ENCODE measurements around the gene FAM72B. TPM values are rescaled to one million over a fixed set of nuclear protein-coding genes. Genes with fewer than 3 reads are reported as not detected.
"Not testable (repeated sequence)": the region's sequence is repeated elsewhere in the genome, so short reads cannot be mapped to it uniquely, and the experiment has no call there.

Gene FAM72B
- total and polyA plus RNA-seq, 2 of the 4 experiments (the other 2 are of a cell fraction) = 1.6 to 2.2 TPM

DNA sequence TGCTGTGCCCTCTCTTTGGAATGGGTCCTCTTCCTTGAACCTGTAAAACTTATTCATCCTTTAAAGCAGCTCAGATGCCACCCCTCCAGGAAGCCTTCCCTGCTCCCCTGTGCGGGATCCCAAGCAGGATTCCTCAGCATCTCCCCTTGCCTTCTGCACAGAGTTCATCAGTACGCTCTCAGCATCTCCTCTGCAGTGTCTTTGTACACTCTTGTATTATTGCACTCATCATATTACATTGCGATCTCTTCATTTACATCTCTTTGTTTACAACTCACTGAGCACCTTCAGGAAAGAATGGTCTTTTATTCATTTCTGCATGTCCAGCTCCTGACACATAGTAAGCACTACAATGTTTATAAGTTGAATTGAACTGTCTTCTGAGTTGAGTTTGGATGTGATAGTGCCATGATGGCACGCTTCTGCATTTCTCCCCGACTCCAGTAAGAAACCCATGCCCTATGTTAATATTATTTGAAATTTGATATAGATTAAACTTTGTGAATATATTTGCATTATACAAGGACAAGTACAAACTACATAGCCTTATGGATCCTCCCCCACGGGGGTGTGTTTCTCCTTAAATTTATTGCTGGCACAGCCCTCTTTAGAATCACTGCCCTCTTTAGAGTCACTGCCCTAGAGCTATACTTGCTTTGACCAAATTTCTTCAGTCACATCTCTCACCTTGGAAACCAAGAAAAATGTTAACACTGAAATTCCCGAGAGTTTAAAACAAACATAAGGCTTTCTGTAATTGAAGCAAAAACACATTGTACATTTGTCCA lies 13.1 kb upstream of the FAM72B start:
- CTCF ChIA-PET; H2AFZ ChIP-seq (replicated peaks; ENCODE audit: low read length, poor library complexity); dilution Hi-C loops (cut with HindIII; ENCODE audit: low sequenced_read_pairs, unreplicated experiment); H4K91ac ChIP-seq (ENCODE audit: insufficient read depth, low read depth, low read length); H3K79me1 ChIP-seq (ENCODE audit: low read depth in 1 of 2, low read length in 2 of 2); H4K20me1 ChIP-seq (ENCODE audit: insufficient read depth, low read length); in situ Hi-C loops (cut with MboI; ENCODE audit: low sequenced_read_pairs); DNase-seq; H4K5ac ChIP-seq (ENCODE audit: low read depth, low read length); intact Hi-C loops (cut with micrococcal nuclease); H3K14ac ChIP-seq (replicated peaks; ENCODE audit: low read depth, low read length); H3K56ac ChIP-seq (ENCODE audit: extremely low read depth, insufficient read depth, low read length); H3K9me1 ChIP-seq (ENCODE audit: insufficient read depth, low read length); ATAC-seq (ENCODE audit: low read depth); H3K36me3 ChIP-seq (ENCODE audit: control insufficient read depth, insufficient read depth, low read length); H2BK120ac ChIP-seq (ENCODE audit: low read depth, low read length); H3K9ac ChIP-seq (ENCODE audit: low read depth, low read length); H2AK9ac ChIP-seq (replicated peaks; ENCODE audit: low read depth, low read length, poor library complexity); H3K18ac ChIP-seq (ENCODE audit: low read depth, low read length); H3K23ac ChIP-seq (ENCODE audit: low read depth, low read length); H2BK5ac ChIP-seq (ENCODE audit: low read depth, low read length, poor library complexity, severe bottlenecking); H3K4ac ChIP-seq (ENCODE audit: low read depth, low read length); H3K9me3 ChIP-seq (ENCODE audit: control insufficient read depth, insufficient read depth, low read length); H3K4me2 ChIP-seq (ENCODE audit: low read depth, low read length); BruUV-seq (replicated peaks); H3K4me1 ChIP-seq (ENCODE audit: control insufficient read depth, insufficient read depth, low read length); POLR2A ChIA-PET (ENCODE audit: unreplicated experiment); H2BK20ac ChIP-seq (ENCODE audit: low read depth, low read length); H2BK15ac ChIP-seq (ENCODE audit: low read depth, low read length); H2AK5ac ChIP-seq (ENCODE audit: low read depth, low read length); H3K27ac ChIP-seq (ENCODE audit: insufficient read depth, low read length); H3K4me3 ChIP-seq (ENCODE audit: insufficient read depth, low read depth, low read length); H3K27me3 ChIP-seq (ENCODE audit: control insufficient read depth, insufficient read depth, low read length); H4K8ac ChIP-seq (ENCODE audit: low read depth in 2 of 2, low read length in 2 of 2): not testable (repeated sequence)
- WGBS, 2 experiments (ENCODE audit: extremely low coverage in 2 of 2, insufficient read length in 1 of 2) = no CpG with 5 or more reads among the region's 7 CpGs

DNA sequence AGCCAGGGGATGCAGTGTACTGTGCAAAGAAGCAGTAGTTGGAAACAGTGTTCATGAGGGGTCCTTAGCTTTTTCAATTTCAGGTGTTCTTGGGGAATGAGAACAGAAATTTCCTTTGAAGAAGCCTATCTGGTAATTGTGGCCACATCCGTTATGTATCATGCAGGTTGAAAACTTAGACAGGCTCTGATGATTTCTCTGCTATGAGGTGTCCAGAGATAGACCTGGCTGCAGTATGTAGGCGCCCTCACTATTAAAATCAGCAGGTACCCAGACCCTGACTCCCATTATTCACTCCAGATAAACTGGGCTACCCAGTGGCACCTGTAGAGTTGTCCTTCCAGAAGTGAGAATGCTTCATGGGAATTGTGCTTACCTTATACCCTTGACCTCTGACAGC lies 8.4 kb upstream of the FAM72B start:
- H3K27ac ChIP-seq (ENCODE audit: insufficient read depth, low read length); in situ Hi-C loops (cut with MboI; ENCODE audit: low sequenced_read_pairs); H3K27me3 ChIP-seq (ENCODE audit: control insufficient read depth, insufficient read depth, low read length); H3K23ac ChIP-seq (ENCODE audit: low read depth, low read length); H2BK15ac ChIP-seq (ENCODE audit: low read depth, low read length); H3K9ac ChIP-seq (ENCODE audit: low read depth, low read length); intact Hi-C loops (cut with micrococcal nuclease); DNase-seq; H2AK5ac ChIP-seq (ENCODE audit: low read depth, low read length); H3K4me3 ChIP-seq (ENCODE audit: insufficient read depth, low read depth, low read length); H2BK5ac ChIP-seq (ENCODE audit: low read depth, low read length, poor library complexity, severe bottlenecking); dilution Hi-C loops (cut with HindIII; ENCODE audit: low sequenced_read_pairs, unreplicated experiment); H2AFZ ChIP-seq (replicated peaks; ENCODE audit: low read length, poor library complexity); H3K4me2 ChIP-seq (ENCODE audit: low read depth, low read length); H2AK9ac ChIP-seq (replicated peaks; ENCODE audit: low read depth, low read length, poor library complexity); H3K18ac ChIP-seq (ENCODE audit: low read depth, low read length); BruUV-seq (replicated peaks); H3K56ac ChIP-seq (ENCODE audit: extremely low read depth, insufficient read depth, low read length); H3K36me3 ChIP-seq (ENCODE audit: control insufficient read depth, insufficient read depth, low read length); H2BK120ac ChIP-seq (ENCODE audit: low read depth, low read length); H4K8ac ChIP-seq (ENCODE audit: low read depth in 2 of 2, low read length in 2 of 2); POLR2A ChIA-PET (ENCODE audit: unreplicated experiment); H3K9me3 ChIP-seq (ENCODE audit: control insufficient read depth, insufficient read depth, low read length); H4K91ac ChIP-seq (ENCODE audit: insufficient read depth, low read depth, low read length); H3K4me1 ChIP-seq (ENCODE audit: control insufficient read depth, insufficient read depth, low read length); H2BK20ac ChIP-seq (ENCODE audit: low read depth, low read length); H4K20me1 ChIP-seq (ENCODE audit: insufficient read depth, low read length); H3K4ac ChIP-seq (ENCODE audit: low read depth, low read length); H3K9me1 ChIP-seq (ENCODE audit: insufficient read depth, low read length); H4K5ac ChIP-seq (ENCODE audit: low read depth, low read length); H3K79me1 ChIP-seq (ENCODE audit: low read depth in 1 of 2, low read length in 2 of 2); CTCF ChIA-PET; ATAC-seq (ENCODE audit: low read depth); H3K14ac ChIP-seq (replicated peaks; ENCODE audit: low read depth, low read length): not testable (repeated sequence)
- no CpG with 5 or more reads among the region's 2 CpGs for WGBS, 2 experiments (ENCODE audit: extremely low coverage in 2 of 2, insufficient read length in 1 of 2)
